GM19372 (cell line): ENCODE data around the gene CNOT6L.

Source experiments
- ATAC-seq: cut with Tn5 transposase; IDR thresholded peaks from one replicate; pipeline ENCODE4 v1.9.1; 2021; ENCODE audit warnings: mild to moderate bottlenecking, low read depth, moderate library complexity; ENCODE audit not compliant: unreplicated experiment

Gene CNOT6L

DNA sequence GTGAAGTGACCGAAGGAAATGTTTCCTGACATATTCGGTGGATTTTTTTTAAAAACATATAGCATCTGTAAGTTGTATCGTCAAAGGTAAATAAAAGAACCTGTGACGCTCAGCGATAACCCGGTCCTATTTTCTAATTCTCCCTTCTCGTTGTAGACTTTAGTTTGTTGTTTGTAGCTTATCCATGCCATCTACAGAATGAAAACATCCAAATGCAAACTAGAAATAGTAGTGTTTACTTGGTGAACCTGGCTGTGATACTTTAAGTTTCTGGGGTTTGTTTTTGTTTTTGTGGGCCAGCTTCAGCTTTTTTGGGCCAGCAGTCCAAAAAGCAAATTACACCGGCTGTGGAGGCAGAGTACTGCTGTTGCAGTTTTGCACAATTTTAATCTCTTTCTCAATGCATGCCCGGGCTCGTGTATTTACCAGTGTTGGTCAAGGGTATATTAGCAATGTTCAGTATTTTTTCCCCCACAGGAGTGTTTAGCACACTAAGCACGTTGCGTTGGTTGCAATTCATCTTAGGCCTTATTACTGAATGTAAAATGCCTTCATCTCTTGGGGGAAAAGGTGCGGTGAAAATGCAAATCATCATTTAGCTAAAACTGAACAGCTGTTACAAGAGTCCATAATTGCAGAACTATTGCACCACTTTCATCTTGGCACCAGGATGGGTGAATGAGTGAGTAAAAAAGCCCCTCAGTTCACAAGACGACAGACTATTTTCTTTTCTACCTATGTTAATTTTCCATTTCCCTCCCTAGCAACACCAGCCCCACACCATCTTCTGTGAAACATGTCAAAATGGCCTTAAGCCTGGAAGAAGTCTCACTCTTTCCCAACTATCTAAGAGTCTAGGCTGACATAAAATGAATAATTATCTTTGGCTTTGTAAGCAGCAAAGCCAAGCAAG, 1.7 kb upstream of the CNOT6L start:
- no peak for ATAC-seq

DNA sequence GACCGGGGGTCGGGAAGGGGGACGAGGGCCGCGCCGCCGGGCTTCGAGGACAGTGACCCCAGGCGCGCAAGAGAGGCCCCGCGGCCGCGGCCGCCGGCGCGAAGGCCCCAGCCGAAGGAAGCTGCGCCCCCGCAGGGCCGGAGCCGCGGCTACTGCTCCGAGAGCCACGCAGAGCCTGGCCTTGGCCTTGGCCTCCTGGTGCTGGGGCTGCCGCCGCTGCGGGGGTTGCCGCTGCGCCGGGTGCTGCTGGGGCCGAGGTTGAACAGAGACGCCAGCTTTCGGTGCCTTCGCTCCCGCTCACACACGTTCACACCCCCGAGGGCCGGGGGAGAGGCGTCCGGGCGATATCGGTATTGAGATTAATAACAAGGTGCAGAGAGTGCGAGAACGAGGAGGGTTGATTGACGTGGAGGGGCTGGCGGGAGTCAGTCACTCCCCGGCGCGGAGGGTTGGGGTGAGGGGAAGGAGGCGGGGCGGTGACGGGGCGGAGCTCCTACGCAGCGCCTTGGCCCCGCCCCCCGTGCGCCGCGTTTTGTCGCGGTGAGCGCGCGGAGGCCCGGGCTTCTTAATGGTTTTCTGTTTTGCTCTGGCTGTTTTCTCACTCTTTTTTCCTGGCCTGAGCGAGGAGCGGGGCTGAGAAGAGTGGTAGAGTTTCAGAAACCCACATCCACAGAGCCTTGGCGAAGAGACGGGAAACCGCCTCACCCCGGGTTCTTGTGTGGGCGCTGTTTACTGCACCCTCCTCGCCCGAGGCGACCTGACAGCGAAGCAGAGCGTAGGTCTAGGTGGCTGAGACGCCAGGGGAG, 878 bp upstream of the CNOT6L start:
- peak; percentile 67 for ATAC-seq

DNA sequence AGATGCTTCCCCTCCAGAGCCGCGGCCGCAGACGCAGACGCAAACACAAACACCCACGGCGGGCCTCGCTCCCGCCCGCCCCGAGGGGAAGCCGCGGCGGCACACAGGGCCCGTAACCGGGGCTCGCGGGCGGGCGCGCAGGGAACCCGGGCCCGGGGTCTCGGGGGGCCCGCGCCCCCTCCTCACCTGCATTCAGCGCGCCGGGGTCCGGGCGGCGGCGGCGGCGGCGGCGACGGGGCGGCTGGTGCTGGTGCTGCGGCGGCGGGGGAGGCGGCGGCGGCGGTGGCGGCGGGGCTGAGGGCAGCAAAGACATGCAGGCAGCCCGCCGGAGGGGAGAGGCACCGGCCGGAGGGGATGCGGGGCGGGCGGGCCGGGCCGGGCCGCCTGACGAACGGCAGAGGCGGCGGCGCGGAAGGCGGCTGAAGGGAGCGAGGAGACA, 255 bp upstream of the CNOT6L start:
- ATAC-seq = peak; percentile 8

DNA sequence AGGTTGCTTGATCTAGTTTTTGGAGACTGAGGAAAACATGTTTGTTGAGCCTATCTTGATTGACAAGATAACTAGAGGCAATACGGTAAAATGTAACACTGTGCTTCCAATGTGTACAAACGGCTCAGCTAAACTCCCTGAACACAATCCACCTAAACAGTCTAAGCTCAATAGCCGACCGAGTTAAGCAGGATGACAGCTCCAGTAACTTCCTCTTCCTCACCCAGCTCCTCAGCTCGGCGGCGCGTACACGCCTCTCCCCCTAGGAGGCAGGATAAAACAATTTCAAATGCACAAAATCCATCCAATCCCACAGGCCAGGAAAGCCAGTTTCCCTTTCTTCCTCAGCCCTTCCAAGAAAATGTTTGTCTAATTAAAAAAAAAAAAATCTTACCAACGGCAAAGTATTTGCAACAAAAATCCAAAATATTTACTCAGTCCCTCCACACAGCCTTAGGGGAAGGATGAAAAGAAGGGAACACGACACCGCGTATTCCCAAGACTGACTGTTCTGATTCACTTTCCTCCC, 1.0 kb downstream of the CNOT6L start:
- ATAC-seq = peak; percentile 14

DNA sequence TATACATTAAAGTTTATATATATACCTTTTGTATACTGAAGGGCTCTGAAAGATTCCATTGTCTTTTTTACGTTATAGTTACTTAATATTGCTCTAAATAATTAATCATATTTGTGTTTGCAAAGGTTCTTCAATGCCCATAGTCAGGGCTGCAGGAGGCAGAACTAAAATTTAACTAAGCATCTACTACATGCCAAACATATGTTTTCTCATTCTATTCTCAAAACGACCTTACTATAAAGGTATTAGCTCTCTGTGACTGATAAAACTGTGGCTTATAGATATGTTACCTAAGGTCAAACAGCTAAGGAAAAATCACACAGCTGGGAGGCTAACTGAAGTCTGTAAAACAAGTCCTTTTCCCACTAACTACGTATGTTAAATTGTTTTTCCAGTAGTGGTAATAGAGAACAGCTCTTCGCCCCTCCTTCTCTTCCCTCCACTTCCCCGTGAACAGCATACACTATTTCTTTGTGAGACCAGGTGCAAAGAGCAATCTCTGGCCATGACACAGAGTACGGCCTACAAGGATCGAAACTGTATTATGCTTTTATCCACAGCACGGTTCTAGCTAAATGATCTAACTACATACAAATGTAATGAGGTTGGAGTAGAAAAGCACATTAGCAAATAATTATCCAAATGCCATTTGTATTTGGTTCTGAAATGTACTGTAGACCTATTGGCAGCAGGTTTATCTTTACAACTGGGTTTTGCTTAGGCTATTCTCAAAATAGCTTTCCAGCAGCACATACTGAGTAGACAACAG, 1.7 kb downstream of the CNOT6L start:
- ATAC-seq = no peak

DNA sequence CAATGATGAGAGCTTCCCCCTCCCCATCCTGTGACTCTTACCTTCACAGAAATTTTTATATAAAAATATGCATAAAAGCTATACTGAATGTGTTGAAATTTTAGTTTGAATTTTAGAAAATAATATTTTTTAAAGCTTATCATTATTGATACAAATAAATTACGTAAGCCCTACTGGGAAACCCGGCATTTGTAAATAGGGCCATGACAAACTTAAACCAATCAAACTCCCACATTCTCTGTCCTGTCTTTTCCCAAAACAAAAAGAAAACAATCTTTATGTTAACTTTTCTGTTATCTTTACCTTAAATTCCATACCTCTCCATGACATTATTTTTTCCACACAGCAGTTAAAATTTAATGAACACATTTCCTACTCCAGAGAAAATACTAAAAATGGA, 2.6 kb downstream of the CNOT6L start:
- ATAC-seq = no peak

DNA sequence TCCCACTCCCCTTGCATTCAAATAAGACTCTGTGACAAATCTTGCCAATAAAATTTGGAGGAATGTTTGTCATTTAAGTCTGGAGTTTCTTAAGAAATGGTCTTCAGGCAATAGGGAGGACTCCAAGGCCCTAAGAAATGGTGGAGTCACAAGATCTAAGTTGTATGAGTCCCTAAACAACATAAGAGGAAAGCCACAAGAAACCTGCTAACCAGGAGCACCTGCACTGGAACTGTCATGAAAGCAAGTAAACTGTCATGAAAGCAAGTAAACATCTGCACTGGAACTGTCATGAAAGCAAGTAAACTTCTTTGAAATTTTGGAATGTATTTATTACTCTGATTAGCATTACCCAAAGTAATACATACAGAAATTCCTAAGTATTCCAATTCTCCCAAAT, 3.5 kb downstream of the CNOT6L start:
- no peak for ATAC-seq

DNA sequence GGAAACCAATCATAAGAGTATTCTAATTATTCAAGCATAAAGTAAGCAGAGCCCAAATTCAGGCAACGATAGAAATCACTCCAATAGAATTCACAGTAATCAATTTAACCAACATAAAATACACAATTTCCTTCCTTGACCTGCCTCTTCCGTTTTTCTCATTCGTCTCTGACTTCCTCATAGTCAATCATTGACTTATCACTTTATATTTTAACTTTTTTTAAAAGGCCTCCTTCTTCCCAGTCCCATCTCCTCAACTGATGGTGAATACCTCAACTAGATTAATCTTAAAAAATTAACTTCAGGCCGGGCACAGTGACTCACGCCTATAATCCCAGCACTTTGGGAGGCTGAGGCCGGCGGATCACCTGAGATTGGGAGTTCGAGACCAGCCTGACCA, 13.3 kb downstream of the CNOT6L start:
- ATAC-seq = no peak

DNA sequence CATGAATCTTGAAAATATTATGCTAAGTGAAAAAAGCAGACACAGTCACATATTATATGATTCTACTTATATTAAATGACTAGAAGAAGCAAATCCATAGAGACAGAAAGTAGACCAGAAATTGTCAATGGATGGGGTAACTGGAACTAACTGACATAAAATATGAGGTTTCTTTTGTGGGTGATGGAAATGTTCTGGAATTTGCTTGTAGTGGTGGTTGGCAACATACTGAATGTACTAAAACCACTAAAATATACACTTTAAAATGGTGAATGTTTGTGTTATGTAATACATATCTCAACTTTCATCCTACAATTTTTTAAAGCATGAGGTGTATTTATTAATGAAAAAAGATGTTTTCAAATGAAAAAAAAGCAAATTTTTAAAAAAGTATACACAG, 14.7 kb downstream of the CNOT6L start:
- ATAC-seq = no peak

DNA sequence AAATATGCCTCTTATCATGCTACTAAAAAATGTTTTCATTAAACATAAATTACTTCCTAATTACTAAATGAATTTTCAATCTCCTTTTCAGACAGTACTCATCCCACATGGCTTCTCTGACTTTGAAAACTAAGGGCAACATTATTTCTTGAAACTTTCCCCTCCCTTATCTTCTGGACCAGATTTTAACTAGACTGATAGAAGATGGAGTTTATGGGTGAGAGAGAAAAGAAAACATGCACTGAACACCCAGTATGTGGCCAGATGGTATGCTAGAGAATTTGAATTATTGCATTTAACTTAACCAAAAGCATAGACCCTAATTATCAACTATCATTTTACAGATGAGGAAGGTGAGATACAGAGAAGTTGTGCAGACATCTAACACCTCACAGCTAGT, 16.8 kb downstream of the CNOT6L start:
- no peak for ATAC-seq

DNA sequence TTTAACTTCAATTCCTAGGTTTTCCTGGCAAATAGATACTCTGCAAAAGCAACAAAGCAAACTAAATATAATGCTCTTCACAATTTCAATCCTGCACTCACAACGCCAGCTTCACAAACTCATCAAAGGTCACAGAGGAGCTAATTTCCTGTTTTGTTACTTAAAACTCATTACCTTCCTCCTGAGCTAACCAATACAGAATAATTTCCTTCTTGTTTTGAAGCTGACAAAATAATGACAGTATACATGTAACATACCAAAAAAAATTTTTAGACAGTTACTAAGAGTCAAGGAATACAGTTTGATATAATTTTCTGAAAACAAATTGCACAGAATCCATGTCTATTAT, 17.9 kb downstream of the CNOT6L start:
- ATAC-seq = no peak

DNA sequence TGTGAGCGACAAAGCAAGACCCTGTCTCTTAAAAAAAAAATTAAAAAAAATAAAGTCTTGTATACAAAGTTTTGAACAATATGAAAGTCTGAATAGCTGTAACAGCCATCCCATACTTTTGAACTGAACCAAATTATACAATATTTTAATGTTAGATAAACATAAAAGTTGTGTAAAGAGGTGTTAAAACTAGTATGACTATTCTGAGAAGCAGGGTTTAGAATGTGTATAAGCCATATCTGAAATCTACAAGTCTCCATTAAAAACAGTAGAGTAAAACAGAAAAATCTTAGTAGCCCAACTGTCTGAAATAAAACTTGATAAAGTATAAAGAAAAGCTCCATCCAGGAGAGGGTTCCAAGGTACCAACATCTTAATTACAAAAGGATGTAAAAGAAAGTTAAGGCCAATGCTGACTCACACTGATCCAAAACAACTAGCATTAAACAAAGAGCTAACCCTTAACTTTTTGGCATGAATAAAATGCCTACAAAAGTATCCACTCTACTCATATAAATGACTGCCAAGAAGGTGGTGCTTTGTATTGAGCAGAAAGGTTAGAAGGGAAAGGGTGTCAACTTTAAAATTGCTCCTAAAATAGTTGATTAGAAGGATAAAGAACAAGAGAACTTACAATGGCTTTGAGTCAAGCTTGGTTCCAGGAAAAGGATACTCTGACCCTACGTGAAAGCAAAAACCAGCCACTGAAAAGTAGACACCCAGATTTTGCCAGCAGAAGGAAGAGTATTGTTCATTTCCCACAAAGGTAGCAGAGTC, 18.5 kb downstream of the CNOT6L start:
- ATAC-seq = no peak

DNA sequence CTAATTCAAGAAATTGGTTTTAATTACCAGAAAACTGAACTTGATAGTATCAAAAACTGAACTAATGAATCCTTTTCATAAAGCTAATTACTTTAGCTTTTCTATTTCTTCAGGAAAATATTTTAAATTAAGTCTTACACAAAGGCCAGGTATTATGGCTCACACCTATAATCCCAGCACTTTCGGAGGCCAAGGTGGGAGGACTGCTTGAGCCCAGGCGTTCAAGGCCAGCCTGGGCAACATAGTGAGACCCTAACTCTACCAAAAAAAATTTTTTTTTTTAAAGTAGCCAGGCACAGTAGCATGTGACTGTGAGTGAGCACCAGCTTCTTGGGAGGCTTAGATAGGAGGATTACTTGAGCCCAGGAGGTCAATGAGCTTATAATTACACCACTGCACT, 19.1 kb downstream of the CNOT6L start:
- ATAC-seq = no peak

DNA sequence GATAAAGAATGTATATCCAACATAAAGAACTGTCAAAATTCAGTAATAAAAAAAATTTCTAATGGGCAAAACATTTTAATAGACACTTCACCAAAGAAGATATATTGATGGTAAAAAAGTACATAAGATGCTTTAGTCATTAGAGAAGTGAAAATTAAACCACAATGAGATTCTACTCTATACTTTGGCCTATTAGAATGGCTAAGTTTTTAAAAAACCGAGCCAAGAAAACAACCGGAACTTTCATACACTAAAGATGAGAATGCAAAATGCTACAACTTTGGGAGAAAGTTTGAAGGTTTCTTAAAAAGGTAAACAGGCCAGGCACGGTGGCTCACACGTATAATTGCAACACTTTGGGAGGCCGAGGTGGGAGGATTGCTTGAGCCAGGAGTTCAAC, 20.8 kb downstream of the CNOT6L start:
- ATAC-seq = no peak

DNA sequence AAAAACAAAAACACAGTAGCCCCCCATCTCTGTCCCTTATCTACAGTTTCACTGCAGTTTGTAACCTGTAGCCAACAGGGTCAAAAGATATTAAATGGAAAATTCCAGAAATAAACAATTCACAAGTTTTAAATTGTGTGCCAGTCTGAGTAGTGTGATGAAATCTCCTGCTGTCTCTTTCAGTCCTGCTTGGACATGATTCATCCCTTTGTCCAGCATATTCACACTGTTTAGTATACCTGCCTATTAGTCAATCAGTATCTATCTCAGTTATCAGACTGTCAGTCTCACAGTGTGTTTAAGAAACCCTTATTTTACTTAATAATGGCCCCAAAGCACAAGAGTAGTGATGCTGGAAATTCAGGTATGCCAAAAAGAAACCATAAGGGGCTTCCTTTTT, 21.9 kb downstream of the CNOT6L start:
- ATAC-seq = no peak

DNA sequence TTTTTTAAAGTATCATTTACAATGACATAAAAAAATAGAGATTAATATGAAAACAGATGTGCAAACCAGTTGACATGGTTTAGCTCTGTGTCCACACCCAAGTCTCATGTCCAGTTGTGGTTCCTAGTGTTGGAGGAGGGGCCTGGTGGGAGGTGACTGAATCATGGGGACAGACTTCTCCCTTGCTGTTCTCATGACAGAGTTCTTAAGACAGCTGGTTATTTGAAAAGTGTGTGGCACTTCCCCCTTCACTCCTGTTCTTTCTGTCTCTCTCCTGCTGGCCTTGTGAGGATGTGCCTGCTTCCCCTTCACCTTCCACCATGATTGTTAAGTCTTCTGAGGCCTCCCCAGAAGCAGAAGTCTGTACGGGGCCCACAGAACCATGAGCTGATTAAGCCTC, 23.8 kb downstream of the CNOT6L start:
- no peak for ATAC-seq

DNA sequence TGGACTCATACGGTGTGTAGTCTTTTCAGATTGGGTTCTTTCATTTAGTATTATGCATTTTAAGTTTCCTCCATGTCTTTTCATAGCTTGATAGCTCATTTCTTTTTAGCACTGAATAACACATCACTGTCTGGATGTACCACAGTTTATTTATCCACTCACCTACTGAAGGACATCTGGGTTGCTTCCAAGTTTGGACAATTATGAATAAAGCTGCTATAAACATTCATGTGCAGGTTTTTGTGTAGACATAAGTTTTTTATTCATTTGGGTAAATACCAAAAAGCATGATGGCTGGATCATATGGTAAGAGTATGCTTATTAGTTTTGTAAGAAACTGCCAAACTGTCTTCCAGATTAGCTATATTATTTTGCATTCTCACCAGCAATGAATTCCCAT, 29.0 kb downstream of the CNOT6L start:
- no peak for ATAC-seq

DNA sequence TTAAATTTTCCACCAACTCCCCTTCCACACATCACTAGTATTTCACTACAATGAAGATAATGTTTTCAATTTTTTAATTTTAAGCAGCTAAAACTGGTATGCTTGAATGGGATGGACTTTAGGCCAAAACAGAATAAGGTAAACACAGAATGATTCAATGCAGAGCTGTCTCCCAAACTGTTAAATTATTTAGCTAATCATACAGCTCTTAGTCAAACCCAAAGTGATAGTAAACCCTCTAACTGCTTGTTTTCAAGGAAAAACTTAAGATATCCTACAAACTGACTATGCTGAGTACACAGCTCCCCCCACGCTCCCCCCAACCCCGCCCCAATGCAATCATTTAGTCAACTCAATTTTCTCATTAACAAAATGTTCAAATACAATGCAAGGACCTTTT, 30.2 kb downstream of the CNOT6L start:
- no peak for ATAC-seq

DNA sequence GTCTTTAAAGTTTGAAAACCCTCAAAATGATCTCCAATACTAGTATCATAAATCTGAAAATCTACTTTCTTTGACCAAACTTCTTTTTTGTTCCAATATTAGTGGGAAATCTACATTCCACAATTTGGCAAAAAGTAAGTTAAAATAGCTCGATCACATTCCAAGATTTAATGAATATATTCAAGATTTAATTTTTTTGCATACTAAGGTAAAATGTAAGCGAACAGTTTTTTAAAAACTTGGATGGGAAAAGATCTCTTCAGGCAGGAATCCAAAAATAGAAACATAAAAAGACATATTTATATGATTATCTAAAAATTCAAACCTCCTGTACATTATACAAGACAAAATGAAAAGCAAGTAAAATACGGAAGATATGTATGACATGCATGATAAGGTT, 31.2 kb downstream of the CNOT6L start:
- no peak for ATAC-seq

DNA sequence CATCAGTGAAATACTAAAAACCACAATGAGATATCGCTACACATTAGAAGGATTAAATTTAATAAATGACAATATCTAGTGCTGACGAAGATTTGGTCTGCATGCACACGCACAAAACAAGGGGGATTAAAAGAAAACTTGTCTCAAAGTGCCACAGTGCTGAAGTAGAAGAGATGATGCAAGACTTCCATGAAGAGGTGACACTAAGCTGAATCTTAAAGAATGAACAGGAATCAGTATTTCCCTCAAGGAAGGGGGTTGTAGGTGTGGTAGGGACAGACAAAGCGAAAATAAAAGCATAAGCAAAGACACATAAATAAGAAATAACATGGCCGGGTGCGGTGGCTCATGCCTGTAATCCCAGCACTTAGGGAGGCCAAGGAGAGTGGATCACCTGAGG, 33.5 kb downstream of the CNOT6L start:
- no peak for ATAC-seq
